Central memory CD4-positive, alpha-beta T cell (primary cell): ENCODE data around the gene SCRN3.
"Not testable (repeated sequence)": the region's sequence is repeated elsewhere in the genome, so short reads cannot be mapped to it uniquely, and the experiment has no call there.

ENCODE experiments used
- DNase-seq: peaks from one replicate; pipeline ENCODE4 v3.0.0; 2022
- total RNA-seq, 3 experiments: gene quantifications; one replicate each; lab custom pipeline; 2026; lab: John Stamatoyannopoulos, UW

The SCRN3 gene, protein sequence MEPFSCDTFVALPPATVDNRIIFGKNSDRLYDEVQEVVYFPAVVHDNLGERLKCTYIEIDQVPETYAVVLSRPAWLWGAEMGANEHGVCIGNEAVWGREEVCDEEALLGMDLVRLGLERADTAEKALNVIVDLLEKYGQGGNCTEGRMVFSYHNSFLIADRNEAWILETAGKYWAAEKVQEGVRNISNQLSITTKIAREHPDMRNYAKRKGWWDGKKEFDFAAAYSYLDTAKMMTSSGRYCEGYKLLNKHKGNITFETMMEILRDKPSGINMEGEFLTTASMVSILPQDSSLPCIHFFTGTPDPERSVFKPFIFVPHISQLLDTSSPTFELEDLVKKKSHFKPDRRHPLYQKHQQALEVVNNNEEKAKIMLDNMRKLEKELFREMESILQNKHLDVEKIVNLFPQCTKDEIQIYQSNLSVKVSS
- 10.2 to 14.5 (median 13.7) reads per million in 3 experiments for total RNA-seq

DNA sequence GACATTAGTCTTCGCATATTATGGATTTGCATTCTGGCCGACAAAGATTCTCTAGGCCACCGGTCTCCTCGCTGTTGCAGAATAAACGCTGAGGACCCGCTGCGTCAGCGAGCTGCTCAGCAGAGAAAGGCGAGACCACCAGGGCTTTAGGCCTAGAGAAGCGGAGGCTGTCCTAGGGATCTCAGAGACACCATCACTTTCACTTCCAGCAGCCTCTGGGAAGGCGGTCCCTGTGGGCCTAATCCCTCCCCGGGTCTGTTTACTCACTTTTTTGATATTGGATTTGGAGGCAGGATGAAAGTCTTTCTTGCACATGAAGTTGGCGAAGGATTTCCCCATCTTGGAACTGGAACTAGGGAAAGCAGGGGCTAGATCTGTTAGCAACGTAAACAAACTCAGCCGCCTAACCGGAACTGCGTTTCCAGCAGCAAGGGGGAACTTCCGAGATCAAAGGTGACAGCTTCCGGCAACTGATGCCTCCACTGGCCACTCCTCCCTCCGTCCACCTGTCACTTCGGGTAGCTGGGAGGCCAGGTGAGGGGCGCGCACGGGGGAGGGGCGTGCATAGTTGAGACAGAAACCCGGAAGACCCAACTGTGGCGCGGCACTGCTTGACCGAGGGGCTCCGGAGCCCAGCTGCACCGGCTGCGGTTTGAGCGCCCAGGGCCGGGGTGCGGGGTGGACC, at the start of gene SCRN3:
Gene SCRN3, plus strand, starts transcription at position 447 of the 685 bp plus-strand sequence. CDS start 2,554 bp downstream, outside the sequence.
- peak; percentile 80 for DNase-seq

DNA sequence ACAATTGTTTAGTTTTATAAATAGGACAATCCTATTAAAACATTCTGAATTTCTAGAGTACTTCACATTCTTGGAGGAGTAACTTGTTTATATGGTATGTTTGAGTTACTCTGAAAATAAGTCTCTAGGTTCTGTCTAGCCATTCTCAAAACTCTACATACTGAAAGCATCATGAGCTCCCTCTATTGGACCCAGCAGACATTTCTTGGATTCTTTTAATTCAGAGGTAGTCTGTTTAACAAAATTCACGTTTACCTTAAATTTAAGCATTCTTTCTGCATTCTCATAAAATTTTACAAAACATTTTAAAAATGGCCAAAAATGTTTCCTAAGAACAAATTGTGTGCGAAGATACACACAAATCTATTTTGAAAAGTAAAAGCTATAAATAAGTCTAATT, 45.5 kb upstream of the SCRN3 start:
- DNase-seq: no peak

DNA sequence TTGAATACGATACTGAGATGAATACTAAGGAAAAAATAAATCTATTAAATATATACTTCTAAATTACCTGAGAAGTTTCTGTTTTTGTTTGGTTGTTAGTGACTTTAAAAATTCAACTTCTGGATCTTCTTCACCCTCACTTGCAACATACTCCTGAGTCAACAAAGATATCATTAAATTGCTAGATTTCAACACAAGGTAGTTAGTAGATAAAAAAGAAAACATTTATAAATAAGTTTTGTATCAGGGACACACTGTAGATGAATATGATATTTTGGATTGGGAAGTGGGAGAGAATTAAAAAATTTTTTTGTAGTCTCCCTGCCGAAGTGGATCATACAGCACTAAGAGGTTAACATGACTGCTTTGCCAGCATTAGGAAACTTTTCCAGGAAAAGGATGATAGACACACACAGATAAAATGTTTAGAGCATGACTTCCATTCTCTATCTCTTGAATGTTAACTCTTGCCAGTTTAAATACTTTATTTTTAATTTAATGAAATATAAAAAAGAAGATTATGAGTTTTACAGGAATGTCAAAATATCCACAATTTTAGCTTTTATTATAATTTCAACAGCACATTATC, 44.8 kb upstream of the SCRN3 start:
- DNase-seq: no peak

DNA sequence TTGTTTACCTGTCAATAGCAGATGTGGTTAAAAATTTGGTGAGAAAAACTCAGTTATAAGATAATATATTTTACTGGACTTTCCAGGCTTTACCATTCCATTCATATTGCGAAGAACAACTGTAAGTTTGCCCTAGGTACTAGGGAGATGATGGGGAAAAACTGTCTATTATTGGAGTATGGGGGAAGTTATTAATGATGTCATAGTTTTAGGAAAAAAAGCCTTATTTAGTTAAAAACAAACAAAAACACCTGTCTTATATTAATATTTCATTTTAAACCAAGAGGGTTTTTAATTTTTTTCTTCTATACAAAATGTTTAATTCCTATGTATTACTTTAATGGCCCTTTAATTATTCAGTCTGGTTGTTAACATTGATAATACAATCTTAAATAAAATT, 42.5 kb upstream of the SCRN3 start:
- no peak for DNase-seq

DNA sequence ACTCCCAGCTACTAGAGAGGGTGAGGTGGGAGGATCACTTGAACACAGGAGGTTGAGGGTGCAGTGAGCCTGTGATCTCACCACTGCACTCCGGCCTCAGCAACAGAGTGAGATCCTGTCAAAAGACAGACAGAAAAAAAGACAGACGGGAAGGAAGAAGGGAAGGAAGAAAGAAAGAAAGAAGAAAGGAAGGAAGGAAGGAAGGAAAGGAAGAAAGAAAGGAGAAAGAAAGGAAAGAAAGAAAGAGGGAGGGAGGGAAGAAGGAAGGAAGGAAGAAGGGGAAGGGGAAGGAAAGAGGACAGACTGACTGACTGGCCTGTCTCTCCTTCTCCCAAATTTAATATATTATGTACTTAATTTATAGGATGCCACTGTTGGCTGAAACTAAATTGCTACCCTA, 39.2 kb upstream of the SCRN3 start:
- no peak for DNase-seq

DNA sequence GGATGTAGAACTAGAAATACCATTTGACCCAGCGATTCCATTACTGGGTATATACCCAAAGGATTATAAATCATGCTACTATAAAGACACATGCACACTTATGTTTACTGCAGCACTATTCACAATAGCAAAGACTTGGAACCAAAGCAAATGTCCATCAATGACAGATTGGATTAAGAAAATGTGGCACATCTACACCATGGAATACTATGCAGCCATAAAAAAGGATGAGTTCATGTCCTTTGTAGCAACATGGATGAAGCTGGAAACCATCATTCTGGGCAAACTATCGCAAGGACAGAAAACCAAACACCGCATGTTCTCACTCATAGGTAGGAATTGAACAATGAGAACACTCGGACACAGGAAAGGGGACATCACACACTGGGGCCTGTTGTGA, 35.9 kb upstream of the SCRN3 start:
- not testable (repeated sequence) for DNase-seq

DNA sequence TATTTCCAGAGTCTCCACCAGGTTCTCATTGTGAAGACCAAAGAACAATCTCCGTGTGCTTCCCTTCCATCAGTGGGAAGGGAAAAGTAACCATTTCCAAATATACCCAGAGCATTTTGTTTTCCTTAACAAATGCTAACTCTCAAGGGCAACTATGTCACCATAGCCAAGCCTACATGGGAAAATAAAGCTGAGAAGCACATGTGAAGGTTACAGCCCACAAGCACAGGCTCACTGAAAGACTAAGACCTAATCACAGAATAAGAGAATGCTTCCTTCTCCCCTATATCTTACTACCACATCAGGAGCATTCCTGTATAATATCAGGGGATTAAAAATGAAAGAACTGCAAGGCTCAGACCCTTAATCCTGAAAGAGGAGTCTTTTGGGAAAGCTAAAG, 32.6 kb upstream of the SCRN3 start:
- DNase-seq: no peak

DNA sequence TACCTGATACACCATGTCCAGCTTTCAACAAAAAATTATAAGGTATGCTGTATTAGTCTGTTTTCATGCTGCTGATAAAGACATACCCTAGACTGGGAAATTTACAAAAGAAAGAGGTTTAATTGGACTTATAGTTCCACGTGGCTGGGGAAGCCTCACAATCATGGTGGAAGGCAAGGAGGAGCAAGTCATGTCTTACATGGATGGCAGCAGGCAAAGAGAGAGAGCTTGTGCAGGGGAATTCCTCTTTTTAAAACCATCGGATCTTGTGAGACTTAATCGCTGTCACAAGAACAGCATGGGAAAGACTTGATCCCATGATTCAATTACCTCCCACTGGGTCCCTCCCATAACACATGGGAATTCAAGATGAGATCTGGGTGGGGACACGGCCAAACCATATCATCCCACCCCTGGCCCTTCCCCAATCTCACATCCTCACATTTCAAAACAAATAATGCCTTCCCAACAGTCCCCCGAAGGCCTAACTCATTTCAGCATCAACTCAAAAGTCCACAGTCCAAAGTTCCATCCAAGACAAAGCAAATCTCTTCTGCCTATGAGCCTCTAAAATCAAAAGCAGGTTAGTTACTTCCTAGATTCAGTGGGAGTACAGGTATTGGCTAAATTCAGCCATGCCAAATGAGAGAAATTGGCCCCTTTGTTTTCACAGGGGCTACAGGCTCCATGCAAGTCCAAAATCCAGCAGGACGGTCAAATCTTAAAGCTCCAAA, 31.9 kb upstream of the SCRN3 start:
- DNase-seq: not testable (repeated sequence)

DNA sequence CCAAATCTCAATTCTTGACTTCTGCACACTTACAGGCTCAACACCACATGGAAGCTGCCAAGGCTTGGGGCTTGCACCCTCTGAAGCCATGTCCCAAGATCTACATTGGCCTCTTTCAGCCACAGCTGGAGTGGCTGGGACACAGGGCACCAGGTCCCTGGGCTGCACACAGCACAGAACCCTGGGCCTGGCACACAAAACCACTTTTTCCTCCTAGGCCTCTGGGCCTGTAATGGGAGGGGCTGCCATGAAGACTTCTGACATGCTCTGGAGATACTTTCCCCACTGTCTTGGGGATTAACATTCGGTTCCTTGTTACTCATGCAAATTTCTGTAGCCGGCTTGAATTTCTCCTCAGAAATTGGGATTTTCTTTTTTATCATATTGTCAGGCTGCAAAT, 30.9 kb upstream of the SCRN3 start:
- DNase-seq: no peak

DNA sequence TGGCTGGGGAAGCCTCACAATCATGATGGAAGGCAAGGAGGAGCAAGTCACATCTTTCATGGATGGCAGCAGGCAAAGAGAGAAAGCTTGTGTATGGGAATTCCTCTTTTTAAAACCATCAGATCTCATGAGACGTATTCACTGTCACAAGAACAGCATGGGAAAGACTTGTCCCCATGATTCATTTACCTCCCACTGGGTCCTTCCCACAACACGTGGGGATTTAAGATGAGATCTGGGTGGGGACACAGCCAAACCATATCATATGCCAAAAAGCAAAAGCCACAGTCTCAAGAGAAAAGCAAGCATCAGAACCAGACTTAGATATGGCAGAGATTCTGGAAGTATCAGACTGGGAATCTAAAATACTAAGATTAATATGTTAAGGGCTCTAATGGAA, 30.0 kb upstream of the SCRN3 start:
- no peak for DNase-seq

DNA sequence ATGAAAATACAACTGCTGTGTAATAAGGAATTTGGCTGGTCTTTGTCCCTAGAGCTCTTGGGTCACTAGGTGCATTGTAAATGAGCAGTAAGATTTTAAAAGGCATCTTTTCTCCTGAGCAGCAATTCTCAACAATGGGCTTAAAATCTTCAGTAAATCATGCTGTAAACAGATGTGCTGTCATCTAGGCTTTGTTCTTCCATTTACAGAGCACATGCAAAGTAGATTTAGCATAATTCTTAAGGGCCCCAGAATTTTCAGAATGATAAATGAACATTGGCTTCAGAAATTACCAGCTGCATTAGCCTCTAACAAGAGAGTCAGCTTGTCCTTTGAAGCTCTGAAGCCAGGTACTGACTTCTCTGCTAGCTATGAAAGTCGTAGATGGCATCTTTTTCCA, 26.8 kb upstream of the SCRN3 start:
- no peak for DNase-seq

DNA sequence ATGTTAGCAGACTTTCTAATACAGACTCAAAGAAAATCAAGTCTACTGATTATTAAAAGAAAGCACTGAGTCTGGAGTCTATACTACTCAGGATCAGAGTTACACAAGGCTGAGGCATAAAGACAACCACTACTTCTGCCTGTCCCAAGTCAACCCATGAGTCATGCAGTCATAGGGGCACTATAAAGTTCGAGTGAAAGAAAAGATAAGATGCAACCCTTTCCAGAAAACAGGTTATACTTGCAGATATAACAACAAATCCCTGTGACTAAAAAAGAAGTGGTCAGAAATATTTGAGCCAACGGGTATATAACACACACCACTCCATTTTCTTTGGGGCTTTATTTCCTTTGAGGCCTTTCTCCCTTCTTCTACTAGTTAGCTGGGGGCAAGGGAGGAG, 18.6 kb upstream of the SCRN3 start:
- DNase-seq: no peak

DNA sequence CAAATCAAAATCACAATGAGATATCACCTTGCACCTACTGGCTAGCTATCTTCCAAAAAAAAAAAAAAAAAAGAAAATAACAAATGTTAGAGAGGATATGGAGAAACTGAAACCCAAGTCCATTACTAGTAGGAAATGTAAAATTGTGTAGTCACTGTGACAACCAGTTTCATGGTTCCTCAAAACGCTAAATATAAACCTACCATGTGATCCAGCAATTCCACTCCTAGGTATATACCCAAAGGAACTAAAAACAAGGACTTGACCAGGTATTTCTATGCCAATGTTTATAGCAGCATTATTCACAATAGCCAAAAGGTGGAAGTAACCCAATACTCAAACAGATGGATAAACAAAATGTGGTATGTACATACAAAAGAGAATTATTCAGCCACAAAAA, 11.7 kb upstream of the SCRN3 start:
- no peak for DNase-seq

DNA sequence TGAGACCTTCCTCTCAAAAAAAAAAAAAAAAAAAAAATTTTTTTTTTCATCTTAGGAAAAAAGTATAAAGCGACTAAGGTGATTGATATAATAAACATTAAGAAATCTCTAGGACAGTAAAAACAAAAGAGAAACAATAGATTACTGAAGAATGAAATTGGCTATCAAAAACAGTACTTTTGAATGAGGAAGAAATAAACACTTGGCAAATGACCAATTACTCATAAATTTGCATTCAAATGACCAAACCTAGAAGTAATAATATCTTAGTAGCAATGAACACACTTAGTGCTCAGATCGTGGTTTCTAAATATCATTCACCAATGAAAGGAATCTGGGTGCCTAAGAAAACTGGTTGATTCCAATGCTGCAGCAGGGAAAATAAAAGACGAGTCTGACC, 10.3 kb upstream of the SCRN3 start:
- no peak for DNase-seq

DNA sequence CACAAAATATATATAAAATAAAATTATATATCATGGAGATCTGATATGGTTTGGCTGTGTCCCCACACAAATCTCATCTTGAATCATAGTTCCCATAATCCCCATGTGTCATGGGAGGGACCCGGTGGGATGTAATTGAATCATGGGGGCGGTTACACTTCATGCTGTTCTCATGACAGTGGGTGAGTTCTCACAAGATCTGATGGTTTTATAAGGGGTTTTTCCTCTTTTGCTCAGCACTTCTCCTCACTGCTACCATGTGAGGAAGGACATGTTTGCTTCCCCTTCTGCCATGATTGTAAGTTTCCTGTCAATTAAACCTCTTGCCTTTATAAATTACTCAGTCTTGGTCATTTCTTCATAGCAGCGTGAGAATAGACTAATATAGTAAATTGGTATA, 6.8 kb upstream of the SCRN3 start:
- DNase-seq: not testable (repeated sequence)

DNA sequence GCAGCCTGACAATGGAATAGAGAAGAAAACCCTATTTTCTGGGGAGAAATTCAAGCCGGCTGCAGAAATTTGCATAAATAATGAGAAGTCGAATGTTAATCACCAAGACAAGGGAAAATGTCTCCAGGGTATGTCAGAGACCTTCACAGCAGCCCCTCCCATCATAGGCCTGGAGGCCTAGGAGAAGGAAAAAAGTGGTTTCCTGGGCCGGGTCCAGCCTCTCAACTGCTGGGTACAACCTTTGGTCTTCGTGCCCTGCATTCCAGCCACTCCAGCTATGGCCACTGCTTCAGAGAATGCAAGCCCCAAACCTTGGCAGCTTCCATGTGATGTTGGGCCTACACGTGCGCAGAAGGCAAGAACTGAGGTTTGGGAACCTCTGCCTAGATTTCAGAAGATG, 6.0 kb upstream of the SCRN3 start:
- DNase-seq: no peak

DNA sequence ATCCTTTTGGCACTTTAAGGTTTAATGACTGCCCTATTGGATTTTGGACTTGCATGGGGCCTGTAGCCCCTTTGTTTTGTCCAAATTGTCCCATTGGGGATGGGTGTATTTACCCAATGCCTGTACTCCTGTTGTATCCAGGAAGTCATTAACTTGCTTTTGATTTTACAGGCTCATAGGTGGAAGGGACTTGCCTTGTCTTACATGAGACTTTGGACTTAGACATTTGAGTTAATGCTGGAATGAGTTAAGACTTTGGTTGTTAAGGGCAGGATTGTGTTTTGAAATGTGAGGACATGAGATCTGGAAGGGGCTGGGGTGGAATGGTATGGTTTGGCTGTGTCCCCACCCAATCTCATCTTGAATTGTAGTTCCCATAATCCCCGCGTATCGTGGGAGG, 5.2 kb upstream of the SCRN3 start:
- DNase-seq: not testable (repeated sequence)

DNA sequence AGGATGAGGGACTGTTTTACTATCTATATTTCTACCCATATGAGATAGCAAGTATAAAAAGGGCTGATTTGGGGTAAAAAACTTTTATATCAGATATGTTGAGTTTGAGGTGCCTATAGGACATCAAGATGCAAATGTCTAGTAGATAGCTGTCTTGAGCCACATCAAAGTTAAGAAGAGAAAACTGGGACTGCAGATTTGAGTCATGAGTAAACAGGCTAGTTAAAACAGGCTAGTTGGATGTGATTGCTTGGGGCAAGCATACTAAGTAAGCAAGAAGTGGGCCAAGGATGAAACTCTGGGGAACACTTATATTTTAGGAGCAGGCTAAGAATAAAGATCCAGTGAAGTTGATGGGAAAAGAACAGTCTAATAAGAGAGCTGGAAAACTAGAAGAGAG, 2.8 kb upstream of the SCRN3 start:
- no peak for DNase-seq

DNA sequence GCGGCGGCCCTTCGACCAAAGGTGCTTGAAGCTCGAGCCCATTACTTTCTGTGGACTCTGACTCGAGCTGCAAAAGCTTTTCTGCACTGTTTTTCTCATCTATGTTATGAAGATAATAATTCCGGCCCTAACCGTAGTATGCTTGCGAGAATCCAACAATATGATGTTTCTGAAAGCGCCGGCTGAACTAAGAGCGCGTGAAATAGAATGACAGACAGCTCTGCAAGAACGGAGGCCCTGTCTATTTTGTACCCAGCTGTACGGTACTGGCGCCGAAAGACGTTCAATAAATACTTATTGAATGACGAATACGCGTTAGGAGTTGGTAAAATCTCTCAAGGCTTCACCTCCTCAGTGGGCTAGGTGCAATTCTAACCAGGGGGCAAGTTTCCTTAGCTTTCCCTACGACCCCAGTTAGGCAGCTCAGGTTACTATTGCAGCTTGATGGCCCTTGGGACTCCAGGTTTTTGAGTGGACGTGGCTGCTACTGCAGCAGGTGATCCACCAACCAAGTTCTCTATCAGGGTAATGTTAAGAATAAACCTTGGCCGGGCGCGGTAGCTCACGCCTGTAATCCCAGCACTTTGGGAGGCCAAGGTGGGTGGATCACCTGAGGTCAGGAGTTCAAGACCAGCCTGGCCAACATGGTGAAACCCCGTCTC, 570 bp downstream of the SCRN3 start:
- DNase-seq: no peak

DNA sequence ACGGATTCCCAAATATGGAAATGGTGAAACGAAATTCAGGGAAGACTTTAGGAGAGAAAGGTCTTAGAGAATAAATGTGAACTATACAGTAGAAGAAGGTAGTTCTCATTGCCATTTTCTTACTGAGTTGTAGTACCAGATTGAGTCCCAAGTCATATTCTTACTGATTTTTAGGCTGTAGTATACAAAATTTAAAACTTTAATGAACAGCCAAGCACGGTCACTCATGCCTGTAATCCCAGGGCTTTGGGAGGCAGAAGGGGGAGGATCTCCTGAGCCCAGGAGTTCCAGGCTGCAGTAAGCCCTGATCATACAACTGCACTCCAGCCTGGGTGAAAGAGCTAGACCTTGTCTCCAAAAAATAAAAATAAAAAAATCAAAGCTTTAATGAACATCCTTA, 2.2 kb downstream of the SCRN3 start:
- no peak for DNase-seq

DNA sequence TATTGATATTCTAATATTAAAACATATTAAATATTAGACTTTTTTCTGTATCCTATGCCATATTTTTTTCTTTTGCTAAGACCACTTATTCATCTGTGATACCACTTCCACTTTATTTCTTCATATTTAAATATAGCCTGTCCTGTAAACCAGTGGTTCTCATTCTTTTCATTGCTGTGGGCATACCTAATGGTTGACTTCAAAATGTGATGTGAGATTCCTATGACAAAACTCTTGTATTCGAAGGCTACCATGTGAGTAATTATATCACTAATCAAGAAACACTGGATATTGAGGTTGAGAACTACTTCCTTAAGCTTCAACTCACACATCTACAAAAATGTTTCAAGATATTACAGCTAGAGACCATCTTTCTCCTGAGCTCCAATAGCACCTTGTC, 3.6 kb downstream of the SCRN3 start:
- no peak for DNase-seq

DNA sequence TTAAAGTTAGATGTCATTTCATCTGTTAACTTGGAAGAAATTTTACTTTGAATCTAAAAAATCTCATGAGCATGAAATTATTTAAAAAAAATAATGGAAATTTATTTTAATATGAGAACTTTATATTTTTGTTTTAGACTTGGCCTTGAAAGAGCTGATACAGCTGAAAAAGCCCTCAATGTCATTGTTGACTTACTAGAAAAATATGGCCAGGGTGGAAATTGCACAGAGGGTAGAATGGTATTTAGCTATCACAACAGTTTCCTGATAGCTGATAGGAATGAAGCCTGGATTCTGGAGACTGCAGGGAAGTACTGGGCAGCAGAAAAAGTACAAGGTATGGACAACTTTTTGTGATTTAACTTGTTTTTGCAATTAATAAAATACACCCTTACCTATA, 5.3 kb downstream of the SCRN3 start:
- DNase-seq: no peak

DNA sequence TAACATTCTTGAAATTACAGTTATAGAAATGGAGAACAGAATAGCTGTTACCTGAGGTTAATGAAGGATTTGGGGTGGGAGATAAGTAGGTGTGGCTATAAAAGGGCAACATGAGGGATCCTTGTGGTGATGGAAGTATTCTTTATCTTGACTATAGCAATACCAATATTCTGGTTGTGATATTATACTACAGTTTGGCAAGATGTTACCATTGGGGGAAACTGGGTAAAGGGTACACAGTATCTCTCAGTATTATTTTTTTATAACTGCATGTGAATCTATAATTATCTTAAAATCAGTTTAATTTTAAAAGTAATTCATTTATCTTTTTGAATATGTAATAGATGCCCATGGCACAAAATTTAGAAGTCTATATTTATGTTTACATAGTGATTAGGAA, 8.1 kb downstream of the SCRN3 start:
- DNase-seq: no peak
